SH-SY5Y (cell line): ENCODE results near the gene FBP2.

ENCODE experiments used
- GATA2 ChIP-seq: IDR thresholded peaks from 2 replicates; pipeline ENCODE4 v1.6.1; 2011; ENCODE audit warnings: mild to moderate bottlenecking, low read depth, low read length
- GATA3 ChIP-seq: IDR thresholded peaks from 2 replicates; pipeline ENCODE4 v1.6.1; 2011; ENCODE audit warnings: low read depth, mild to moderate bottlenecking, low read length, moderate library complexity

DNA sequence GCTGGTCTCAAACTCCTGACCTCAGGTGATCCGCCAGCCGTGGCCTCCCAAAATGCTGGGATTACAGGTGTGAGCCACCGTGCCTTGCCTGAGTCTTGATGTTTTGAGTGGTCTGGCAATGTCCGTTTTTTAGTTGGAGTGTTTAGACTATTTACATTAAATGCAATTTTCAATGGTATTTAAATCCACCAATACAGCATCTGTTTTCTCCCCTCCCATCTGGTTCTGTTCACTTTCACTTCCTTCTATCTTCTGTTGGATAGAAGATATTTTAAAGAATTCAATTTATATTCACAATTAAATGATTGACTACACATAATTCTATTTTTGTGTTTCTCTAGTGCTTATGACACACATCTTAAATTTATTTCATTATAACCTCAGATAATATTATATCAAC lies 64.7 kb downstream of the FBP2 start:
- no peak for TF ChIP-seq GATA2
- no peak for TF ChIP-seq GATA3
